22Rv1 (cell line): Measurements from ENCODE around the gene CNTNAP2.

Experiments used
- CTCF ChIP-seq: fragments of 450-650 bp; IDR thresholded peaks from 2 replicates; pipeline ENCODE4 v1.5.1; 2017; ENCODE audit warnings: mild to moderate bottlenecking
- ZFX ChIP-seq: fragments of 450-650 bp; IDR thresholded peaks from 2 replicates; pipeline ENCODE4 v1.6.1; 2017; ENCODE audit warnings: antibody characterized with exemption, borderline replicate concordance

DNA sequence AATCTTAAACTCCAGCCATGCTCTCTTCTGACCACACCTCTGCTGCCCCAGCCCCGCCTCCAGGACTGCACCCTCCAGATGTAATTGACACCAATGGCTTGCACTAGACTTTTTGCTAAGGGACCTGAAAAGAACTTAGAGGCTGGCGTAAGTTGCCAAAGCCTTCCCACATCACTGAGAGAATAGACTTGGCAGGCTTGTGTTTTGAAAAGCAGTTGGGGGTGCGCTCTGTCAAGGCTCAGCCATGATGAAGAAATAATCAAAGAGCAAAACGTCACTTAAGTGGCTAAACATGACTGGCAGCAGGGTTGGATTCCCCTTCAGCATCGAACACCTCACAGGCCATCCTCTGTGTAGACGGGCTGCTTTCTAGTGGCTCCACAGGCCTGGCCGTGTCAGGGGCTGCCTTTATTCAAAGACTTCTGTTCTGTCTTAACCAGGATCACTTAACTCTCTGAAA is 2278.8 kb downstream of the CNTNAP2 start:
- no peak for TF ChIP-seq CTCF
- TF ChIP-seq ZFX: no peak
